HG03135 (cell line): ENCODE measurements around the gene FXYD7.
"Not testable (repeated sequence)": the region's sequence is repeated elsewhere in the genome, so short reads cannot be mapped to it uniquely, and the experiment has no call there.

Experiments
- ATAC-seq: cut with Tn5 transposase; IDR thresholded peaks from one replicate; pipeline ENCODE4 v1.9.1; 2021; ENCODE audit warnings: mild to moderate bottlenecking, moderate library complexity; ENCODE audit not compliant: unreplicated experiment

Gene FXYD7

GRCh38 chr19:35143231-35143715 lies at the start of gene FXYD7:
TSS of gene FXYD7 (plus strand) at chr19:35143255. CDS start at chr19:35143334, 79 bp downstream.
- no peak for ATAC-seq

- no peak for ATAC-seq
These were observed 49.6 kb upstream of the FXYD7 start for GRCh38 chr19:35093430-35093829.

- ATAC-seq: no peak
These were observed 49.0 kb upstream of the FXYD7 start for GRCh38 chr19:35093941-35094647.

- ATAC-seq: no peak
These were observed 48.4 kb upstream of the FXYD7 start for GRCh38 chr19:35094656-35095055.

GRCh38 chr19:35095667-35096368 lies 47.2 kb upstream of the FXYD7 start:
- no peak for ATAC-seq

- ATAC-seq: no peak
These were observed 44.5 kb upstream of the FXYD7 start for GRCh38 chr19:35098413-35099049.

- no peak for ATAC-seq
These were observed 43.7 kb upstream of the FXYD7 start for GRCh38 chr19:35099155-35099896.

GRCh38 chr19:35099897-35100275 lies 43.2 kb upstream of the FXYD7 start:
- no peak for ATAC-seq

- no peak for ATAC-seq
These were observed 42.2 kb upstream of the FXYD7 start for GRCh38 chr19:35100588-35101533.

GRCh38 chr19:35101949-35102348 lies 41.1 kb upstream of the FXYD7 start:
- ATAC-seq: not testable (repeated sequence)

GRCh38 chr19:35103614-35104013 lies 39.4 kb upstream of the FXYD7 start:
- not testable (repeated sequence) for ATAC-seq

GRCh38 chr19:35104361-35104760 lies 38.7 kb upstream of the FXYD7 start:
- no peak for ATAC-seq

GRCh38 chr19:35105047-35105410 lies 38.0 kb upstream of the FXYD7 start:
- ATAC-seq: no peak

GRCh38 chr19:35105411-35106290 lies 37.4 kb upstream of the FXYD7 start:
- ATAC-seq: no peak

- ATAC-seq: no peak
These were observed 36.8 kb upstream of the FXYD7 start for GRCh38 chr19:35106291-35106583.

GRCh38 chr19:35106898-35107541 lies 36.0 kb upstream of the FXYD7 start:
- ATAC-seq: no peak

- ATAC-seq: no peak
These were observed 35.5 kb upstream of the FXYD7 start for GRCh38 chr19:35107545-35107944.

GRCh38 chr19:35108730-35109129 lies 34.3 kb upstream of the FXYD7 start:
- no peak for ATAC-seq
